Stimulated activated CD4-positive, alpha-beta T cell treated with anti-CD3 and anti-CD28 coated beads, Interleukin-4, amount 100 ng/mL, for 1 hour (primary cell): ENCODE measurements around the gene JDP2.

Experiments used
- DNase-seq: peaks from one replicate; pipeline ENCODE4 v3.0.0-alpha.2; 2020

The JDP2 gene

DNA sequence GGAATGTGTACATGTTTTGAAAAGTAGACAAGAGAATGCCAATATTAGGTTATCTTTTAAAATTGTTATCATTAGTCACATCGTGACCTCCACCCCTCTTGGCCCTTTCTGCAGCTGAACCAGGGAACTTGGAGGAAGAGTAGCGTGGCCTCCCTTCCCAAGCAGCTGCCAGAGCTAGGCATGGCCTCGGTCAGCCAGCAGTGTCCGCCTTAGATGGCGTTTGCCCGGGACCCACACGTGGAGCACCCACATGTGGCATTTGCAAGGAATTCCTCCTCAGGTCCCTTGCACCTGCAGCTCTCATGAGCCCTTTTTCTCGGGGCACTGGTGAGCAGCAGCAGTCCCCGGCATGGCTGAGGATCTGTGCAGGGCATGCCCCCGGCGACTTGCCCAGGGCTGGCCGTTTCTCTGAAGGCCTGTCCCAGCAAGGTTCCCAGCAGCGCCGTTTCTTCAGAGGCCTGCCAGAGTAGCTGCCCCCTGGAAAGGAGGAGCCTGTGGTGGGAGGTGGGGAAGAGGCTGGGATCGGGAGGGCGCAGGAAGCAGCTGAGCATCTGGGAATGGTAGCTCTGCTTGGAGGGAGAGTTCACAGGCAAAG is 10.8 kb downstream of the JDP2 start:
- DNase-seq, result no peak

DNA sequence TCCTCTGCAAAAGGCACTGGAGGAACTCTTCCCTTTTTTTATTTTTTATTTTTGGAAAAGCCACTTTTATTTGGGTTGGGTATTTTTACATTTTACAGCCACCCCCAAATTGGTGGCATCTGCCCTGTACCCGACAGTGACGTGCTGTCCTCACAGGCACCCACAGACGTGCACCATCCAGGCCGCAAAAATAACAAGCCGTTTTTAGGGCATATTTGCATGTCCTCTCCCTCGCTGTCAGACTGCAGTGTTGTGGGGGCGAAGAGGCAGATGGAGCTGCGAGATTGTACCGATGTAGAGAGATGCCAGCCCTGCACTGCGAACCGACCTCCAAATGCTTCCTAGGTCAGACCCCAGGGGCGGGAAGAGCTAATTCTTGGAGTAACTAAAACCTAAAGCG is 12.2 kb downstream of the JDP2 start:
- DNase-seq, result no peak

DNA sequence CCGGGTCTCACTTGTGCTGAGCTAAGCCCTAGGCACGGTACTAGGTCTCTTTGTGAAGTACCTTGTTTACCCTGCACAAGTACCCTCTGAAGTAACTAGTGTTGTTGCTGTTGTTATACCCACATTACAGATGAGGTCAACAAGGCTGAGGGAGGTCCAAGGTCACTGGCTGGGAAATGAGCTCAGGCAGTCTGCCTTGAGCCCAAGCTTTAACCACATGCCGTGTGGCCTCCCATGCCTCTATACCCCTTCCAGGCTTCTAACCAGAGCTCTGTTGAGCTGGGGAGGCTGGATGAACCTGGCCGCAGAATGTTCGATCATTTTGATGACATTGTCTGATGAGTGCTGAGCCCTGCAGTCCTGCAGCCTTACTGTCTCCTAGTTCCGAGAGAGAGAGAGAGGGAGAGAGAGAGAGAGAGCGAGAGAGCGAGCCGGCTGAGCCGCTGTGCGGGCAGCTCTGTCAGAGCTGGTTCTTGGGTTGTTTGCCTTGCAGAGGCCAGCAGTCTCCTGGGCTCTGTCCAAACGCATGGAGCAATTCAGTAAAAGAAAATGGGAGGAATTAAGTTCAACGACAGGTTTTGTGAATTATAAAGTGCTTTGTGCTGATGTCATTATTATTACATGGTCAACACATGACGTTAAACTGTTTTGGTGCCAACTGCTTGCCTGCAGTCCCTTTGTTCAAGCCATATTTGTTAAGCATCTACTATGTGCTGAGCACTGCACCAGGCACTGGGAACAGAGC is 13.1 kb downstream of the JDP2 start:
- DNase-seq, result no peak

DNA sequence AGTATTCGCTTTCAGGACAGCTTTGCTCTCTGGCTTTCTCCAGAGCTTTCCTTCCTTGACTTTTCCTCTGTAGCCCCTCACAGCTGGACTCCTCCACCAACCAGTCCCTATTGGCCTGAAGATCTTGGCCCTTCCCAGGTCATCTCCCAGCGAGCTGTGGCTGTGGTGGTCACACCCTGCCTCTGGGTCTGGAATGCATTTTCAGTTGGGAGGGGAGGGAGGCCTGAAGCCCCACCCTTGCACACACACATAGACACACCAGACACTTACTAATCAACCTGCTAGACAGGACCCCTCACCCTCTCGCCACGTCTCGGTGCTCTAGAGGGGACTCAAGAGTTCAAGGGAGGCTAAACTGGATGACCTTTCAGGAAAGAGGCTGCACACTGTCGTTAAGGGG is 13.9 kb downstream of the JDP2 start:
- DNase-seq, result no peak

DNA sequence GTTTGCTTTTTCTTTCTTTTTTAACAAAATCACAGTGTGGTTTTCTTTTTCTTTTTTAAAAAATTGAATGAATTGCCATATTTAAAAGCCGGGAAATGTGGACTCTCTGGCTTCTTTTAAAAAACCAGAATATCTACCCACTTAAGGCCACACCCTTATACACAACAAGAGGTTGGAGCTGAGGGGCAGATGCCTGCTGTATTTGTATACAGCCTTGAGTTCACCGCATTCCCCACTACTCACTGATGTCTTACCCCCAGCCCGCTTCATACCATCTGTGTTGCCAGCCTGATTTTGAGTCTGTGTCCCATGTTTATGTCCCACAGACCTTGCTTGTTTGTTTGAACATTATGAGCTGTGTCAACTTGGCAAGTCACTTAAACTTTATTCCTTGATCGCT is 14.3 kb downstream of the JDP2 start:
- no peak for DNase-seq

DNA sequence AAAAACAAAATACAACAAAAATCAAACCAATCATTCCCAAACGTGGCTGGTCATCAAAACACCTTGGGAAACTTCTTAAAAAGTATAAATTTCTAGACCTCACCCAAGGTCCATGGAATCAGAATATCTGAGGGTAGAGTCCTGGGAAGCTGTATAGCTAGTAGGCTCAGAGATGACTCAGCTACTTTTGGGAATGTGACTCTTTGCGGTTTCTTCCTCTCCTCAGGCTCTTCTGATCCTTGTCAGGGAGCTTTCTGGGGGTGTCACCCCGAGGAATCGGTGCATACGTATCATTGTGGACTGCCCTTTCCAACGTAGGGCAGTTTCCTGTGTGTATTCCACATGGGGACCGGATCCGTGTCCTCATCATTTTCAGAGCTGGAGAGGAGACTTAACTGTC is 14.8 kb downstream of the JDP2 start:
- no peak for DNase-seq

DNA sequence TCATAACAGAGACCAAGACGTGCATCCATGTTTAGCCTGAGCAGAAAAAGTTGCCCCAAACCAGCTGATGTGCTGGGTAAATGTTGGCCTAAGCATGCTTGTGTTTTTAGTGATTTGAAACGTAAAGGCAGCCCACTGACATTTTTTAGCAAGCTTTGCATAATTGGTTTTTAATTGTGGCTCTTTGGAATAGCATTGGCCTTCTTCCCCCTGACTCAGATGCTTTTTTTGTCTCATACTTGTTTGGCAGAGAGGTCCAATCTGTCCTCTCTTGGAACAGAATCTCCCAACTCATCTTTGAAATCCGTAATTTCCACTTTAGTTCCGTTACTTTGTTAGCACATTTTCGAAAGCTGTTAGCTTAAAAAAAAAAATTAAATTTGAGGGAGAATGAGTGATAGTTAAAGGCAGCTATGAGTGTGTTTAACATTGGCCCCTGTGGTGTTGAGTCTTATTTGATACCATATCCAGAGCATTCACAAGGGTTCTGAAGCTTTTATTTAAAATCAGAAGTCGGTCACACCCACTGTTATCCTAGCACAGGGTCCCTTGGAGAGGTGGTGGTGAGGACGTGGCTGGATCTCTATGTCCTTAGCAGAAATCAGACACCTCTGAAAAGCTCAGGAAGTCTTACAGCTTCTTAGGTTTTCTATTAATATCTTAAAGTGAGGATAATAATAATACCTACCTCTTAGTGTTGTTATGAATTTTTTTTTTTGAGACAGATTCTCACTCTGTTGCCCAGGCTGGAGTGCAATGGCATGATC is 15.6 kb downstream of the JDP2 start:
- DNase-seq, result no peak

DNA sequence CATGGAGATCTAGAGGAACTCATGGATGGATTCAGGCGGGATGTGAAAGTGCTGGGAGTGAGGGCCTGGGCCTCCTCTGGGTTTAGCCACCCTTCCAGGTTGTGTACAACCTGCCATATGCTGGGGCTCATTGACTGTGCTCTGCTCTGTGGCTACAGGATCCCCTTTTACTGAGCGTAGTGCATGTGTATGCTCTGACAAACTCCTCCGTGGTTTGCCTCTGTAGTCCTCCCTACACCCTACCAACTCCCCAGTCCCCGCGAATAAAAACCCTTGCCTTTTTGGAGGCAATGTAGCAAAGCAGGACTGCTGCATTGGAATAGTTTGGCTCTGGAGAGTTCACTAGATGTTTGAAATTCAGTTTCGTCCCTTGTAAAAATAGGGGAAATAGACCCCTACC is 17.4 kb downstream of the JDP2 start:
- DNase-seq, result no peak

DNA sequence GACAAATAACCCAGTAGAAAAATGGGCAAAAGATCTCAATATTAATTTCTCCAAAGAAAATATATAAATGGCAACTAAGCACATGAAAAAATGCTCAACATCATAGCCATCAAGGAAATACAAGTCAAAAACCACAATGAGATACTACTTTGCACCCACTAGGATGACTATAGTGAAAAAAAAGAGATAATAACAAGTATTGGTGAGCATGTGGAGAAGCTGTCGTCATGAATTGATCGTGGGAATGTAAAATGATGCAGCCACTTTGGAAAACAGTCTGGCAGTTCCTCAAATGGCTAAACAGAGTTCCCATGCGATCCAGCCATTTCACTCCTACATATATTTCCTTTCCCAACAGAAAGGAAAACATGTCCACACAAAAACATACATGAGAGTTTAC is 18.1 kb downstream of the JDP2 start:
- no peak for DNase-seq

DNA sequence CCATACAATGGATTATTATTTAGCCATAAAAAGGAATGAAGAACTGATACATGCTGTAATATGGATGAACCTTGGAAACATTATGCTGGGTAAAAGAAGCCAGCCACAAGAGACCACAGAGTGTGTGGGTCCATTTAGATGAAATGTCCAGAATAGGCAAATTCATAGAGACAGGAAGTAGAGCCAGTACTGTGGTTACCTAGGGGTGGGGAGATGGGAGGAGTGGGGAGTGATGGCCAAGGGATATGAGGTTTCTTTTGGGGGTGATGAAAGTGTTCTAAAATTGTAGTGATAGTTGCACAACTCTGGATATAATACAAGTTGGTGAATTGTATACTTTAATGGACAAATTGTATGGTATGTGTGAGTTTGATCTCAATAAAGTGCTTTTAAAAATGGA is 18.6 kb downstream of the JDP2 start:
- DNase-seq, result no peak

DNA sequence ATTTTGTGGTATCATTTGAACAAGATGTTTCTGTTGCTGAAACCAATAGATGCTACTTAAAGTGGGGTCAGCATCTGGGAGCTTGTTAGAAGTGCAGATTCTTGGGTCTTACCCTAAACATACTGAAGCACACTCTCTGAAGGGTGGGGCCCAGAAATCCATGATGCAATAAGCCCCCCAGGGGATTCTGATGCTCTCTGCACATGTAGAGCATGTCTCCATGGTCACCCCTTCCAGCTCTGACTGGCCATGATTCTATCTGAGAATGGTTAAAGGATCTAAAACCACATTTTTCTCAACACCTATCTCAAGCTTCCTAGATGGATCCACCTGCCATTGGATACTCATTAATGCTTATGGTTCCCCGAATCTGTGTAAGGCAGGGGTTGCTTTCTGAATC is 20.4 kb downstream of the JDP2 start:
- no peak for DNase-seq

DNA sequence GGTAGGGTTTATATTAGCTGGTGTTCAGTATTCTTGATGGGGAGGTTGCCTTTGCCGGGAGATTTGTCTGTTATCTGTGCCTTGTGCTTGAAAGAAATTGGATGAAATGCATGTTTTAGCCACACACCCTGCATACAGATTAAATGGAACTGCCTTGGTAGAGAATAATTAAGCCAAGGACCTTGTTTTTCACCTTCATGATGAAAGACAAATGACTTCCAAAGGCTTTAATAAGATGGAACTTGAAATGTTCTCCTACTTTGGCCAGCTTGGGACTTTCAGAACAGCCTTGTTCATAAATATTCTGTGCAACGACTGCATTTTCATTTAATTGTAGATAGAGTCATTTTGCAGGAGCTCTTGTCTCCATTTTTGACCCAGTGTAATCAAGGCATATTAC is 21.2 kb downstream of the JDP2 start:
- DNase-seq, result no peak

DNA sequence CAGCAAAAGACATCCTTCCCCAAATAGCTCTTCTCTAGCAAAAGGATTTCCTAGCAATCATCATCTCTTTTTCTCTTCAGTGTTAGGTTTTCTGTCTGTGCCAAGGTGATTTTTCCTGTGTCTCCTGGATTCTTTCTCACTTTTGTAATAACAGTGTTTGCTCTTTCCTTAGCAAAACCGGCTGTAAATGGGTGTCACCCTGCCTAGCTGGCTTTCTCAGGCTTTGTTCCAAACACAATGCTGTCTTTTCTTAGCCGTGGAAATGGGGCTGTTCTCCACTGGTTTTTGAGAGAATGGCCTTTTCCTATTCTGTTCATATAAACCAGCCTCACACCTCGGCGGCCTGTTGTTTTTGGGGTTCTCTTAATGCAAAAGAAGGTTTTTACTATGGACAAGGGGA is 21.9 kb downstream of the JDP2 start:
- no peak for DNase-seq

DNA sequence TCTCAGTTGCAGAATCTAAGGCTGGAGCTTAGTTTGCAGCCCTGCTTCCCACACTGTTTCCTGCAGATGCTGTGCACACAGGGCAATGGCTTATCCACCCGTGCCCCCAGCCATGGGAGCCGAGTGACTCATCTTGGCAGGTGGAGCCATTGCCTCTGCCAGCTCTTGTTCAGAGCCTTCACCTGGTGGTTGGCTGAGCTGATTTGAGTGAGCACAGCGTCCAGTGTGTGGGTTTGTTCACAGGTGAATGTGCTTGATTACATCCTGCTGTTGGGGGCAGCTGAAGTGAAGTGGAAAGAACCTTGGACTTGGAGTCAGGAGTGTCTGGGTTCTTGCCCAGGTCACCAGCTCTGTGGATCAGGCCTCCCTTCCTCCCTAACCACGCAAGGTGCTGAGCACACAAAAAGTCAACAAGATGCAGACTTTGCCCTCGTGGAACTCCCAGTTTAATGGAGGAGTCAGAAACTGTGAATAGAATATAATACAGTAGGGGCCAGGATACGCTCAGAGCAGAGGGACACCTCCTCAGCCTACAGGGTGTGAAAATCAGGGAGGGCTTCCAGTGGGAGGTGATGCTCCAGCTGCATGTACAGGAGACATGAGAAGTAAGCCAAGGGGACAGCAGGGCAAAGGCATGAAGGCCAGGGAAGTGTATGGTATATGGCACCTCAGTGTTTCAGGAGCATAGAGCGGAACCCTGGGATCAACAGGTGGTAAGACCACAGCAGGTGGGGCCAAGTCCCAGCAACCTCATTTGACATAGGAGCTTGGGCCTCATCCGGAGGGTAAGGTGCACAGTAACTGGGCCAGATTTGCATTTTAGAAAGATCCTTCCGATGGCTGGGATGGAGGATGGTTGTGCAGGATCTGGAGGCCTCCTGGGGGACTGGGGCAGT is 22.8 kb downstream of the JDP2 start:
- DNase-seq, result no peak

DNA sequence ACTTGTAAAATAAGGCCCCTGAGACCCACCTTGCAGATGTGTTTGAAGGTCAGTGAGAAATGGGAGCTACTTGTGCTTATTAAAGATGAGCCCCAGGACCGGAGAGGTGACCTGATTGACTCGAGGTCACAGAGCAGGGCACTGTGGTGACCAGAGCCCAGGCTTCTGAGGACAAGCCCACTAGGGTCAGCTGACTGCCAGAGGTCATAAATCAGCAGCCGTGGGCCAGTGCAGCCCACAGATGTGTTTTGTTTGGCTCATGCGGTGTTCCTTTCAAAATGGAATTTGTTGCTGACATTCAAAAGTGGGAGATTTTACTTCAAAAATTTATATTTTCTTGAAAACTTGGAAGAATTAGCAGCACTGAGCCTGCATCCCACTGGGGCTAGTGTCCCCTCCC is 24.5 kb downstream of the JDP2 start:
- no peak for DNase-seq

DNA sequence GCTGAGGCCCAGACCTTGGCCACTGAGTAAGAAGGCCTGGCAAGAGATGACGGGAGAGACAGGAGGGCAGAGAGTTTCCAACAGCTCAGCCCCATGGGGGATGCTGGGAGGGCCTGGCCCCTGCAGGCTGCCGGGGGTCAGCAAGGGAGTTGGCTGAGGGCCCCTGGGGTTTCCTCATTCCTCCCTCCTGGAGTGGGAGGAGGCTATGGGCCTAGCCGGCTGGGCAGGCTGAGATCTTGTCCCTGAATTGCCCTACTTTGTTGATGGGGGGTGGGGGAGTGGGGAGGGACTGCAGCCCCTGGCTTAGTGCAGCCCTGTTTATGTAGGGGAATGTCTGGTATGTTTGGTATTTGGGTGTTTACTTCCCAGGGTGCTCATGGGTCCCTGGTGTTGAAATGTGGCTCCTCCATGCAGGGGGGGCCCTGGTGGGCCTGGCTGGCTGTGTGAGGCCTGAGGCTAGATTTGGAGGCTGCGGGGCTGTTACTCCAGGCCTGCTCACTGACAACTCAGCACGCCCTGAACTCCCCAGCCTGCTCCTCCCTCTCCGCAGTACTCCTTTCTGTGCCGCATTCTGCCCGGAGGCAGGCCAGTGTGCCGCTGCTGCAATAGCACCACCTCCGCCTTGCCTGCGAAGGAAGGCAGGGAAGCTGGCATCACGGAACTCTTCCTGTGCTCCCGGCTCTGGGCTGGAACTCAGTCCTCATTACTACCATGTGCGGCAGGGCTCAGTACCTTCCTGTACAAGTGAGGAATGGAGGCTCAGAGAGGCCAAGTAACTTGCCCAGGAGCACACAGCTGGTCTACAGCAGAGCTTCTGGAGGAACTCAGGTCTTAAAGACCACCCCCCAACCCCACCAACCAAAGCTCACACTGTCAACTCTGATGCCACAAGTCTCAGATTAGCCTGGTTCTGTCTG is 25.3 kb downstream of the JDP2 start:
- no peak for DNase-seq

DNA sequence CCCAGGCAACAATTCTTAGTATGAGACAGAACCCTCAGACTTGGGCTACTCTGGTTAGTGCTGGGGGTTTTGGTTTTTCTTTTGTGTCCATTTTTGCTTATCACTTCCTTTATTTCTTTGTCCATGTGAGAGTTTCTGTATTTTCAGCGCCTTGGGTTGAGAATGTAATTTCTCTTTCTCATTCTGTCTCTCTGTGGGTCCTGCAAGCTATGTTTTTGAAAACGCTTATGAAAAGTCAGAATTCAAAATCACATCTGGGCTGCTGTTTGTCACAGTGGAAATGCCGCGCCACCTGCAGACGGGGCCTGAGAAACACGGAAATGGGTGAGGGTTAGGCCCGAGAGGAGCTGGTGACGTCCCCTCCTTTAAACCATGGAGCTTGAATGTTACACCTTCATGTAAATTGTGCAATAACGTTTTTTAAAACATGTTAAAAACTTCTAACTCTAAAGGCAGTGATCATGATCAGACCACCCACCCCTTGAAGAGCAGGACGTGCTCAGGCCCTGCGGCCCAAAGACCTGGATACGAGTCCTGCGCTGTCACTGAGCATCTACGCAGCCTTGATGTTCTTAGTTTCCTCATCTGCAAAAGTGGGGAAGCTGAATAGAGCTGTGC is 26.1 kb downstream of the JDP2 start:
- DNase-seq, result peak; percentile 34

DNA sequence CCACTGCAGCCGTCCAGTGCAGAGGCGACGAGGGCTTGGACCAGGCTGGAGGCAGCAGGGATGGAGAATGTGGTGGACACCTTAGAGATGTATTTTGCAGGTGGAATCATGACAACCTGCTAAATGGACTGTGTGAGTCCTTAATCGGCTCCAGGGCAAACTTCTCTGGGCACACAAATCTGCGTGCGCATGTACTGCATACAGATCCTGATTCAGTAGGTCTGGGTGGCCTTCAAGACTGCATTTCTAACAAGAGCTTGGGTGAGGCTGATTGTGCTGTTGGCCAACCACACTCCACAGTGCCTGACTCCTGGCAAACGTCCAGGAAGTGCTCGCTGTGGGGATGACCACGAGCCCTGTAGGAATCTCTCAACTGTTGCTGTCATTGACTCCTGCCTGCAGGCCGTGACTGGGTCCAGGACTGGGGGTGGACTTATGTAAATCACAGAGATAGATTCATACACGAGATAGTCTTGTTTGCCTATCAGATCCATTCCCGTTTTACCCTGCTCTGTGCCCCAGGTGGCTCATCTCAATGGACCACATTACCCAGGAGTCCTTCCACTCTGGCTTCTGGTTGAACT is 27.2 kb downstream of the JDP2 start:
- no peak for DNase-seq

DNA sequence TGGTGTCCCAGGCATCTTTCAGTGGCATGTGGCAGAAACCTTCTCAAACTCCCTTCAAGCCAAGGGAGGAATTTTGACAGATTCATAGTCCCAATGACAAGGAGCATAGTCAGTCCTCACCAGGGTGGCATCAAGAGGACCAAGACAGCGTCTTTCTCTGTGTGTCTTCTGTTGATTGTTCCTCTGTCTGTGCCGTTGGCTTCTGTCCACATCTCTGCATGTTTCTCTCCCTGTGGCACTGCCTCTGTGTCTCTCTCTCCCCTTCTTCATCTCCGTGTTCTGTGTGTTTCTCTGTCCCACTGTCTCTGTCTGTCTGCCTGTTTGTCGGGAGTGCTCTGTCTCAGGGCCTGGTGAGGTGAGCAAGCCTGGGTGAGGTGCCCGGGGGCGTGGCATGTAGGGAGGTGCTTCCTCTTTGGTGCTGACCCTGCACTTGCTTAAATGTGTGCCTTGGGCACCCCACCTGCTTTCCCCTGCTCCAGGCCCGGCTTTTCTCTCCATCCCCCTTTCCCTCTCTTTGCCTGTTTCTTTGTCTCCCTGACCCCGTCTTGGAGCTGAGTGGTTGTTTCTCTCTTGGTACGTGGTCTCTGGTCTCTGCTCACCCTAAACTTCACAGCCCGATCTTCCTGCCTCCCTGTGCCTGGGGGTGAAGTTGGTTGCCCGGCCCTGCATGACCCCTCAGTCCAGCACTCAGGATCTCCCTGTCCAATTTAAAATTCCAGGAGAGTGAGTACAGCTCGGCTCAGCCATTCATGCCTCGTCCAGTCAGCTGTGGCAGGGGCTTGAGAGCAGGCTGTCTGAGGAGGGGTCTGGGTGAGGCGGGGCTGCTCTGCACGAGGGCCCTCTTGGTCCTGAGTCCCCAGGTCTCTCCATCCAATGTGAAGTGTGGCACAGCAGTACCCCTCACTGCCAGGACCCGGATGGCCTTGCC is 28.5 kb downstream of the JDP2 start:
- no peak for DNase-seq

DNA sequence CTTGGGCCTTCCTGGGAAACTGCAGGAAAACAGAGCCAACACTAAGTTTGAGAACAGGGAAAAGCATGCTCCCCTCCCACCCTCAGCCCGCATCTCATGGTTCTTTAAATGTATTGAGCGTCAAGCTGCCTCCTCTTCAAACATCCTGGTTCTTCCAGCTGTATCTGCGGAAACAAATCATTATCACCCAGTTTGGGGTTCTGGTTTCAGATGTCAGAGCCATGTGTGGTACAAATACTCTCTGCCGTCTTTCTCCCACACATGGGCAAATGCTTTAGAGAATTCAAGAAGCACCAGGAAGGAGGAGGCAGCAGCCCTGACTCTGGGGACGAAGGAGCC is 29.1 kb downstream of the JDP2 start:
- DNase-seq, result no peak
